GM12878 (cell line): ENCODE measurements around the gene CHMP4A.

Experiments
- CTCF ChIP-seq, 3 experiments: IDR thresholded peaks in 2 of 3; conservative IDR thresholded peaks in 1 of 3; 2 replicates each; pipeline ENCODE4 v1.5.1; 2011; ENCODE audit warnings: low read depth in 3 of 3, low read length in 3 of 3, mild to moderate bottlenecking in 3 of 3, control low read depth in 2 of 3, moderate library complexity in 2 of 3, inconsistent platforms in 1 of 3, mixed read lengths in 1 of 3; ENCODE audit not compliant: control insufficient read depth in 2 of 3, insufficient read depth in 1 of 3; ENCODE audit errors: extremely low read depth in 1 of 3
- TAF1 ChIP-seq: IDR thresholded peaks from 2 replicates; pipeline ENCODE4 v1.6.1; 2011; ENCODE audit warnings: mild to moderate bottlenecking, low read depth, low read length, borderline replicate concordance
- ZBED1 ChIP-seq: IDR thresholded peaks from 2 replicates; pipeline ENCODE4 v1.6.1; 2016; ENCODE audit warnings: borderline replicate concordance

DNA sequence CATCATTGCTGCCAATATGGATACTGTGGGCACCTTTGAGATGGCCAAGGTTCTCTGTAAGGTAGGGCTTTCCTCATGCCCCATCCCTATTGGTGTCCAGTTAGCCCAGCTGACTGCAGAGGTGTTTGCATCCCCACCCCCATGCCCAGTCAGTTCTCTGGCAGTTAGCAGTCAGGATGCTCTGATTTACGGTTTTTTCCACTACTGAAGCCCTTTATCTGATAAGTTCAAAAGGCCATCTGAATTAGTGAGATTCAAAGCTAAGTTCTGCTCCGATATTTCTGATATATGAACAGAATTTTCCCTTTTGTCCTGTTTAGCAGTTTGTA lies 20.2 kb upstream of the CHMP4A start:
- TF ChIP-seq CTCF (IDR thresholded peaks at IDR 0.05 in 2 of 3, conservative IDR thresholded peaks at IDR 0.05 in 1 of 3; ENCODE audit: control insufficient read depth in 2 of 3, extremely low read depth in 1 of 3, insufficient read depth in 1 of 3, low read depth in 3 of 3, low read length in 3 of 3) (no peak), ZBED1 (no peak), TAF1 (no peak)
